Activated CD4-positive, alpha-beta T cell treated with anti-CD3 and anti-CD28 coated beads, Interleukin-10, Interleukin-2, amounts not matched to agents 100 ng/mL and 50 ng/mL, durations not matched to agents 16 hours and 8 hours (primary cell): ENCODE data around the gene CEP126.
"Not testable (repeated sequence)": the region's sequence is repeated elsewhere in the genome, so short reads cannot be mapped to it uniquely, and the experiment has no call there.

Experiments
- DNase-seq: peaks from one replicate; pipeline ENCODE4 v3.0.0-alpha.2; 2020

Gene CEP126

GRCh38 chr11:101929294-101929915, 14.6 kb downstream of the CEP126 start:
- no peak for DNase-seq

- DNase-seq: no peak
Measured at GRCh38 chr11:101931692-101932091, 16.9 kb downstream of the CEP126 start.

- no peak for DNase-seq
Measured at GRCh38 chr11:101940901-101941520, 26.2 kb downstream of the CEP126 start.

- no peak for DNase-seq
Measured at GRCh38 chr11:101944923-101945322, 30.1 kb downstream of the CEP126 start.

GRCh38 chr11:101945448-101945847, 30.6 kb downstream of the CEP126 start:
- DNase-seq: no peak

- no peak for DNase-seq
Measured at GRCh38 chr11:101949680-101950220, 34.9 kb downstream of the CEP126 start.

GRCh38 chr11:101955278-101955677, 40.5 kb downstream of the CEP126 start:
- no peak for DNase-seq

GRCh38 chr11:101955701-101956100, 40.9 kb downstream of the CEP126 start:
- no peak for DNase-seq

GRCh38 chr11:101960231-101960630, 45.4 kb downstream of the CEP126 start:
- DNase-seq: no peak

GRCh38 chr11:101964200-101964599, 49.4 kb downstream of the CEP126 start:
- DNase-seq: not testable (repeated sequence)

GRCh38 chr11:101974255-101974654, 59.4 kb downstream of the CEP126 start:
- DNase-seq: no peak

GRCh38 chr11:101974771-101975170, 60.0 kb downstream of the CEP126 start:
- no peak for DNase-seq

GRCh38 chr11:101975734-101976133, 60.9 kb downstream of the CEP126 start:
- DNase-seq: no peak

GRCh38 chr11:101987370-101987769, 72.6 kb downstream of the CEP126 start:
- DNase-seq: no peak

- DNase-seq: no peak
Measured at GRCh38 chr11:101993172-101993571, 78.4 kb downstream of the CEP126 start.

- DNase-seq: not testable (repeated sequence)
Measured at GRCh38 chr11:101994052-101994469, 79.3 kb downstream of the CEP126 start.

GRCh38 chr11:101996111-101996510, 81.3 kb downstream of the CEP126 start:
- DNase-seq: no peak

- no peak for DNase-seq
Measured at GRCh38 chr11:102001657-102002338, 87.0 kb downstream of the CEP126 start.

- no peak for DNase-seq
Measured at GRCh38 chr11:102004220-102004619, 89.4 kb downstream of the CEP126 start.

- DNase-seq: no peak
Measured at GRCh38 chr11:102005306-102005705, 90.5 kb downstream of the CEP126 start.

- DNase-seq: no peak
Measured at GRCh38 chr11:102006835-102007566, 92.2 kb downstream of the CEP126 start.

- DNase-seq: peak; percentile 43
Measured at GRCh38 chr11:102007567-102008437, 93.0 kb downstream of the CEP126 start.
